ENCODE measurements around the gene TLX3.

The TLX3 gene

GRCh38 chr5:171337210-171337569 is 28.1 kb downstream of the TLX3 start:
- DNase-seq, result no peak
- H3K27ac ChIP-seq, result no peak overlapping the region
- no peaks in the 10 kb centered on the region for H3K36me3 ChIP-seq (replicated peaks)
- H3K27me3 ChIP-seq (replicated peaks), result peaks cover 4% of the 10 kb centered on the region
- TF ChIP-seq, protein P1, sequence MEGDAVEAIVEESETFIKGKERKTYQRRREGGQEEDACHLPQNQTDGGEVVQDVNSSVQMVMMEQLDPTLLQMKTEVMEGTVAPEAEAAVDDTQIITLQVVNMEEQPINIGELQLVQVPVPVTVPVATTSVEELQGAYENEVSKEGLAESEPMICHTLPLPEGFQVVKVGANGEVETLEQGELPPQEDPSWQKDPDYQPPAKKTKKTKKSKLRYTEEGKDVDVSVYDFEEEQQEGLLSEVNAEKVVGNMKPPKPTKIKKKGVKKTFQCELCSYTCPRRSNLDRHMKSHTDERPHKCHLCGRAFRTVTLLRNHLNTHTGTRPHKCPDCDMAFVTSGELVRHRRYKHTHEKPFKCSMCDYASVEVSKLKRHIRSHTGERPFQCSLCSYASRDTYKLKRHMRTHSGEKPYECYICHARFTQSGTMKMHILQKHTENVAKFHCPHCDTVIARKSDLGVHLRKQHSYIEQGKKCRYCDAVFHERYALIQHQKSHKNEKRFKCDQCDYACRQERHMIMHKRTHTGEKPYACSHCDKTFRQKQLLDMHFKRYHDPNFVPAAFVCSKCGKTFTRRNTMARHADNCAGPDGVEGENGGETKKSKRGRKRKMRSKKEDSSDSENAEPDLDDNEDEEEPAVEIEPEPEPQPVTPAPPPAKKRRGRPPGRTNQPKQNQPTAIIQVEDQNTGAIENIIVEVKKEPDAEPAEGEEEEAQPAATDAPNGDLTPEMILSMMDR (IDR thresholded peaks at IDR 0.05; ENCODE audit: low read depth, low read length, missing control alignments), result no peak
- in situ Hi-C loops (cut with HindIII; ENCODE audit: low pct_ligation_motif_present, low sequenced_read_pairs), result no loop called here
- H3K4me3 ChIP-seq (ENCODE audit: low read depth, low read length), result peak overlapping the region; percentile 52

DNA sequence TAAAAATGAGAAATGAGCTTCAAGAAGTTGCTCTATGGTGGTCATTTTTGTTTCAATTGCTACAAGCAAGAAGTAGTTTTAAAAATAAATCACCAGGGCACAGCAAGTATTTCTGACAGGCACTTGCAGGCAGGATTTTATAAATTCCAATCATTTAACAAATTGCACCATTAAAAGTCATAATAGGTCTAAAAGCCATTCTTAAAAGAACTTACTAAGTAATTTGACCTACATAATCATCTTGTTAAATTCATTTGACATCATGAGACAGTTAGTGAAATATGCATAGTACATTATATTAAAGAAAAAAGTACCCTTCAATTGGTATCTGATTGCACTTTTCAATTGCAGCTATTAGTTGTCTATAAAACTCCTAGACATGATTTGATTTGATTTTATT is 31.0 kb downstream of the TLX3 start:
- no peaks in the 10 kb centered on the region for H3K36me3 ChIP-seq (replicated peaks)
- H3K4me3 ChIP-seq (ENCODE audit: low read depth, low read length), result no peak overlapping the region
- H3K27me3 ChIP-seq (replicated peaks), result peaks cover 4% of the 10 kb centered on the region
- TF ChIP-seq, protein P1 (IDR thresholded peaks at IDR 0.05; ENCODE audit: low read depth, low read length, missing control alignments), result no peak
- DNase-seq, result no peak
- H3K27ac ChIP-seq, result no peak overlapping the region
- in situ Hi-C loops (cut with HindIII; ENCODE audit: low pct_ligation_motif_present, low sequenced_read_pairs), result no loop called here

DNA sequence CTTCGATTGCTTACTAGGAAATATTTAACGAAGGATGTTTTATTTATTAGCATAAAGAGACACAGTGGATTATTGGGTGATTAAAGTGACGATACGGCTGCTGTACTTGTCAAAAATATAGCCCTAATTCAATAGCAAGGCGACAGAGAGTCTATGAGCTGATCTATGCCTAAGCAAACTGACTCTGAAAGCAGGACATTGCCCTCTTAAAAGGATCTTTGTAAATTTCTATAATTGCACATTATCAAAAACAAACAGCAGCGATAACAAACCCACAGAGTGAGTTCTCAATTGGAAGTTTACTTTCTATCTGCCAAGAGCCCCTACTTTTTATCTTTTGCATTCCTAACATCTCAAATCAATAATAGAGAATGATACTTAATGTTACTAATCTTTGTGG is 31.4 kb downstream of the TLX3 start:
- H3K4me3 ChIP-seq (ENCODE audit: low read depth, low read length), result no peak overlapping the region
- H3K36me3 ChIP-seq (replicated peaks), result no peaks in the 10 kb centered on the region
- TF ChIP-seq, protein P1 (IDR thresholded peaks at IDR 0.05; ENCODE audit: low read depth, low read length, missing control alignments), result no peak
- peaks cover 4% of the 10 kb centered on the region for H3K27me3 ChIP-seq (replicated peaks)
- in situ Hi-C loops (cut with HindIII; ENCODE audit: low pct_ligation_motif_present, low sequenced_read_pairs), result no loop called here
- H3K27ac ChIP-seq, result no peak overlapping the region
- no peak for DNase-seq

- DNase-seq, result peak; percentile 65
- Histone ChIP-seq H3K27me3 (replicated peaks) (no peaks in the 10 kb centered on the region), H3K4me3 (ENCODE audit: low read depth, low read length) (no peak overlapping the region), H3K36me3 (replicated peaks) (no peaks in the 10 kb centered on the region), H3K27ac (no peak overlapping the region)
- TF ChIP-seq, protein P1 (IDR thresholded peaks at IDR 0.05; ENCODE audit: low read depth, low read length, missing control alignments), result peak; percentile 77
- in situ Hi-C loops (cut with HindIII; ENCODE audit: low pct_ligation_motif_present, low sequenced_read_pairs), result no loop called here
These were observed 33.5 kb downstream of the TLX3 start for GRCh38 chr5:171342362-171343111.

- no peak overlapping the region for H3K27ac ChIP-seq
- in situ Hi-C loops (cut with HindIII; ENCODE audit: low pct_ligation_motif_present, low sequenced_read_pairs), result no loop called here
- TF ChIP-seq, protein P1 (IDR thresholded peaks at IDR 0.05; ENCODE audit: low read depth, low read length, missing control alignments), result no peak
These were observed 36.0 kb downstream of the TLX3 start for GRCh38 chr5:171344936-171345608.

More at GRCh38 chr5:171344936-171345608, 36.0 kb downstream of the TLX3 start:
- Histone ChIP-seq H3K36me3 (replicated peaks) (no peaks in the 10 kb centered on the region), H3K27me3 (replicated peaks) (no peaks in the 10 kb centered on the region), H3K4me3 (ENCODE audit: low read depth, low read length) (no peak overlapping the region)
- DNase-seq, result no peak
